Left colon (tissue), 2 donors: ENCODE data around the gene SLC9C2. TPM values are rescaled to one million over a fixed set of nuclear protein-coding genes. Genes with fewer than 3 reads are reported as not detected.
"Not testable (repeated sequence)": the region's sequence is repeated elsewhere in the genome, so short reads cannot be mapped to it uniquely, and the experiment has no call there.

Experiments used
- ATAC-seq: fragments of 200-7000 bp; cut with Tn5 transposase; one replicate; pipeline ENCODE4 v1.9.1; 2020; ENCODE audit warnings: mild to moderate bottlenecking, moderate library complexity
- DNase-seq, 2 donors: peaks; one replicate each; pipeline ENCODE4 v3.0.0-alpha.2; 2020
- intact Hi-C, 2 donors: fragments of 100-400 bp; cut with DNase I in 1 of 2; cut with micrococcal nuclease in 1 of 2; formaldehyde crosslinking; loops; one replicate each; pipeline versions ENCODE4 v1.11.2 to v1.14.0; 2022; cut with DNase I, micrococcal nuclease
- total RNA-seq, 2 donors: library from RNA; stranded (reverse); fragmentation: NEBNext Ultra II Directional; extraction: Animal tissue kit (Norgen Biotek cat#: 25700); gene quantifications; one replicate each; pipeline ENCODE4 v1.2.1, GENCODE V29; 2021
- donor health status: DM: no; HTN: no; CAD: no.
- donor health status: DM: yes; HTN: yes; CAD: no.

The SLC9C2 gene
- total RNA-seq, 2 donors from 2014 or later = 0.17 TPM; not detected in 1

DNA sequence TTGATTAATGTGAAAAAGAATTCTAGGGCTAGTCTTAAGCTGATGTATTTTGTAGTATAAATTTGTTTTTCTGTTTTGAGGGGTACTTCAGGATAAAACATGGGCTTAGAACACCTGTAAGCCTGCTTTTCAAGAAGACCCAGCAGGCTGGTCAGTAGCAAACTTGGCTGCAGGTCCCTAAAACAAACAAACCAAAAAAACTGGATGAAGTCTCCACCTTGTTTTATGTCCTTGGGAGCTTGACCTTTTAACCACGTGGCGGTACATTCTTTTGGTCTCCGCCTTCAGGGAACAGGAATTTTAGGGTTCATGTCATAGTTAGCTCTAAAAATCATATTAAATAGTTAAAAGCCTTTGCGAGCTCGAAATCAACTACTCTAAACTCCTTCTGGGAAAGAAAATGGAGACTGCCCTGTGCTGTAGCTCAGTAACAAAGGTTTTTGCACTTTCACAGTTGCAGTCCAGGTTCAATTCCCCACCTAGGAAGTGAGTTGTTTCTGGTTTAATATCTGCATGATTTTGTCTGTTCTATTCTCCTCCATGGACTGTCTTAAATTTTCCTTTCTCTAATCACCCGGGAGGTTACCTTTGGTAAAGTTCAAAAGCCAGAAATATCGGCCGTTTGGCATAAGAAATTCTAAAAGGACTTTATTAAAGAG is 107.1 kb downstream of the SLC9C2 start:
- intact Hi-C loops = no loop called here

DNA sequence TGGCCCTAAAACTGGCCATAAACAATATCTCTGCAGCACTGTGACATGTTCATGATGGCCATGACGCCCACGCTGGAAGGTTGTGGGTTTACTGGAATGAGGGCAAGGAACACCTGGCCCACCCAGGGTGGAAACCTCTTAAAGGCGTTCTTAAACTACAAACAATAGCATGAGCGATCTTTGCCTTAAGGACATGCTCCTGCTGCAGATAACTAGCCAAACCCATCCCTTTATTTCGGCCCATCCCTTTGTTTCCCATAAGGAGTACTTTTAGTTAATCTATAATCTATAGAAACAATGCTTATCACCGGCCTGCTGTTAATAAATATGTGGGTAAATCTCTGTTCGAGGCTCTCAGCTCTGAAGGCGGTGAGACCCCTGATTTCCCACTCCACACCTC is 109.7 kb downstream of the SLC9C2 start:
- DNase-seq, ATAC-seq, intact Hi-C loops: not testable (repeated sequence)

More for the DNA sequence above, 107.1 kb downstream of the SLC9C2 start:
- no peak for DNase-seq
- ATAC-seq = no peak

- ATAC-seq (no peak), DNase-seq (no peak)
- intact Hi-C loops = no loop called here
These were observed 111.4 kb downstream of the SLC9C2 start for GRCh38 chr1:173491508-173491907.

DNA sequence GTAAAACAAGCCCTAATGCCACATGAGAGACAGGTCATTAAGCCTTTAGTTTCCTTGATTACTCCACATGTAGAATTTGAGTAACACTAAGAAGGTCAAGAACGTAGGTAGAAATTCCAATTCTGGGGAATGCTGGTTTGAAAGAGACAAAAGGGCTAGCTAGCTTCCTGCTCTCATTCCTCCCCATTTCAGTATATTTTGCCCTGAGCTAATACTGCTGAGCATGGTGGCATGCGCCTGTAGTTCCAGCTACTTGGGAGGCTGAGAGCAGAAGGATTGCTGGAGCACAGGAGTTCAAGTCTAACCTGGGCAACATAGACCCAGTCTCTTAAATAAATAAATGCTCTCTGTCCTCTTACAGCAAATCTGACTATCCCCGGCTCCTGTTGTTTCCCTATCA is 112.9 kb downstream of the SLC9C2 start:
- intact Hi-C loops = no loop called here
- ATAC-seq = peak; percentile 13
- no peak for DNase-seq

- ATAC-seq = no peak
- no peak for DNase-seq
- intact Hi-C loops = no loop called here
These were observed 113.7 kb downstream of the SLC9C2 start for GRCh38 chr1:173489149-173489600.

DNA sequence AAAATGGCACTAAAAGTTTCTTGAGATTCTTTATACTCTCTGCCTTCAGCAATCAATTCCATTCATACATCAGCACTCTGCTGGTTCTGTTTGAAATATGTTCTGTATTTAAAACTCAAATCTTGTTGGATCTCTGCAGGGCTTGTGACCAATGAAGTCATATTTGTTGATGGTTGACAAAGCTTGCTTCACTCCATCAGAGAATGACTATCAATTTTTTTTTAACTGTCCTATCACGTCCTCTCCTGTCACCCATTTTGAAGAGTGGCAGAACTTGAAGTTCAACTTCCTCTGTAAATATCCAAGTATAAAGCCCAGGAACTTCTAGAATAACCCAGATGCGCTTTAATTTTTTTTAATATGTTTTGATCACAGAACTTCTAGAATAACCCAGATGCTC is 114.9 kb downstream of the SLC9C2 start:
- intact Hi-C loops = no loop called here
- no peak for ATAC-seq
- no peak for DNase-seq

DNA sequence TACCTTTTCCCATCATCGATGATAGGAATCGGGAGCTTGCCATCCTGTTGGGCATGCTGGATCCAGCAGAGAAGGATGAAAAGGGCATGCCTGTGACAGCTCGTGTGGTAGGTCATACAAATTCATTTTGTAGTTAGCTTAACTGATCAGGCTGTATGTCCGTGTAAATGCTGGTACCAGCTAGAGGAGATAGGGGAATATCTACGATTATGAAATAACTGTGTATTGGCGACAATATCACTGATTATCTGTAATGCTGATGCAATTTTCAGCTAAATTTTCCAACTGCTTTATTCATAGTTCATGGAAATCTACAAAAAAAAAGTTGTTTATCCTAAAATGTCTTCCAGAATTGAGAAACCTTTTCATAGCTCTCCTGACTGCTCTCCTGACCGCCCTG is 117.5 kb downstream of the SLC9C2 start:
- DNase-seq = no peak
- ATAC-seq = no peak
- intact Hi-C loops = no loop called here

DNA sequence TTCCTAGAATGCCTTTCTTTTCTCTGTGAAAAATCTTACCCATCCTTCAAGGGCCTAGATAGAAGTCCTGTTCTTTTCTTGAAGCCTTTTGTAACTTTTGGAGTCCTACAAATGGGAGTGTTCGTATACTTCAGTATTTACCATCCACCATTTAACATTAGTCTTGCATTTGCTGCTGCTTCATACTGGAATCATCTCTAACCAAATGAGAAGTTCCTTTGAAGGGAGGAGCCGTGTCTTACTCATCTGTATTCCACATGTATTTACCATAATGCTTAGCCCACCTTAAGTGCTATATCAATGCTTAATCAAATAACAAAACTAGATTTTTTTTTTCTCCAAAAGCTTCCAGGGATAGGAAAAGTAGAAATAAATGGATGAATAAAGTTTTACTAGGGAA is 118.6 kb downstream of the SLC9C2 start:
- no peak for DNase-seq
- intact Hi-C loops = no loop called here
- ATAC-seq = no peak

DNA sequence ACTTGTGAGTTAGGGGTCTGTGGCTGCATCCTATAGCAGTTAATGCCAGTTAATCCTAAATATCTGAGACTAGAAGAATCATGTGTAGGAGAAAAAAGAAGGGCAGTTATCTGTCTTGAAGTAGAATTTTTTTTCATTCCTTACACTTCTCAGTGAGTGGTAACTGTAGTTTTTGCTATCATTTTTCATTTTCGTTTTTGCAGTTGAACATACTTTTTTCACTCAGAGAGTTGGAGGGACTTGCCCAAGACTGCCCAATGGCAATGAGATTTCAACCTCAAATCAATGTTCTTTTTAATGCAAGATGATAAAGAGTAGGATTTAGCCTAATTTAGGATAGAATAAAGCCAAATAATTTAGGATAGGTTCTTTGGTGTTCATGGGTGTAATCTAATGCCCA is 120.2 kb downstream of the SLC9C2 start:
- DNase-seq (no peak), ATAC-seq (no peak)
- intact Hi-C loops = no loop called here

GRCh38 chr1:173481195-173481772 is 121.6 kb downstream of the SLC9C2 start:
- intact Hi-C loops = no loop called here
- DNase-seq (no peak), ATAC-seq (no peak)

DNA sequence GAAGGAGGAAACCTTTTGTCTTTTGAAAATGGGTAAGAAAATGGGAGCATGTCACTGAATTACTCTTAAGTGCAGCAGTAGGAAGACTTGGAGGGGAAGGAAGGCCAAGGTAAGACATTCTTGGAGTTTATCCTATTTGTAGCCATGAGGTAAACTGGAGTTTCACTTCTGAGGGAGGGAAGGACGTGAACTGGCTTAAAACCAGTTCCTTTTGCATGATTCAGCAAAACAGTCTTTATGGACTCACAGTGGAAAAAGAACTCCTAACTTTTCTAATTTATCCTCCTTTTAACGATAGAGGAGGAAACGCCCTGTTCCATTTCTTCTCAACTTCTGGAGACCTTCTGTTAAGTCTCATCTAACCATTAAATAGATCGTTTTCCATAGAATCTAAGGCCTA is 123.2 kb downstream of the SLC9C2 start:
- ATAC-seq (no peak), DNase-seq (no peak)
- intact Hi-C loops = loop anchor here in 1 of 2 donors (5.0 kb wide), 1 partner anchor 47 kb away; no protein-coding TSS in a partner anchor

DNA sequence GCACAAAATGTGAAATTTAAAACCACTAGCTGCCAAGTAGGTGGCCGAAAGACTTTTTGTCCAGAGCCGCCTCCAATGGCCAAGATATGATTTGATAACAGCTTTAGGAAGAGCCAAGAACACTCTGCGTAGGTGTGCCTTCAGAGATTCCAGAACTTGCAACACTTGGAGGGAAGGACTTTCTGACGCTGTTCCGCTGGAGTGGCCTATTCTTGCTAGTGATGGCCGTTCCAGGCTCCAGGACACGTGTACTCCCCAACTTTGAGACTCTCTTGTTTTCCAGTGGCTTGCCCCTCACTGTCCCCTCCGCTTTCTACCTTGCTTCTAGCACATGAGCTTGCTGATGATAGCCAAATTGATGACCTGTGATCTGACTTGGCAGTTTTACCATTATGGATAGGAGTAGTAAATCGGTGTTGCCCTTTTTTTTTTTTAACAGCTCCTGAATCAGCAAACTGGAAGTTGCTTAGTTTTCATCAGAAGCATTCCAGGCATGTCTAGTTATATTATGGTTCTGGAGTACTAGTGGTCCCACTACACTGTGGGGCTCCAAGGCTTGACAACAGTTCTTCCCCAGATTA is 124.7 kb downstream of the SLC9C2 start:
- DNase-seq = peak; percentile 38 to 51
- ATAC-seq = peak; percentile 28
- intact Hi-C loops = loop anchor here in 1 of 2 donors (5.0 kb wide), 1 partner anchor 46 kb away; no protein-coding TSS in a partner anchor

DNA sequence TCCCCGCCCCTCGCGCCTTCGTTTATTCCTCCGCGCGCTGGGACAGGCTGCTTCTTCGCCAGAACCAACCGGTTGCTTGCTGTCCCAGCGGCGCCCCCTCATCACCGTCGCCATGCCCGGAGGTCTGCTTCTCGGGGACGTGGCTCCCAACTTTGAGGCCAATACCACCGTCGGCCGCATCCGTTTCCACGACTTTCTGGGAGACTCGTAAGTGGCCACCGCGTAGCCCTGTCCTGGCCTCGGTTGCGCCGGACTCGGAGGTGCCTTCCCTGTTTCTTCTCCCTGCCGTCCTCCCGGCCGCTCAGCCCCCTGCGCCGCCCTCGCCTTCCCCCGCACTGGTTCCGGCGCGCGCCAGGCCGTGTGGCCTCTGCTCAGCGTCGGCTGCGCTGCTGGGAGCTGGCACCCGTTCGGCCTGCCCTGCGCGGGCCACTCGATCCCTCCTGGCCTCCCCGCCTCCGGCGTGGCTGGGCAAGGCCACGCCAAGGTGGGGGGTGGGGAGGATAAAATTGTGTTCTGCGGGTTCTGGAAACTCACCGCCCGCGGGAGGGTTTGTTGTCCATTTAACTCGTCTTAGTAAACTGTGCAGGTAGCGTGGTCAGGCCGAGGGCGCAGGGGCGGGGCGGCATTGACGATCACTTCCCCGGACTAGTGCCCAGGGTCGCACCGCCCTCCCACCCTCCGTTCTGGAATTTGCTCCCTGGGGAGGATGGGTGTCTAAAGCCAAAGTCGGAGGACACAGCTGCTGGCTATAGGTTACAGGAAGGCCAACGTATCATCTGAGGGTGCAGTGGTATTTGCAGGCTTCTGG is 125.4 kb downstream of the SLC9C2 start, which contains the start of gene PRDX6:
Gene PRDX6, plus strand, starts transcription at position 50 of the 808 bp plus-strand sequence. Its CDS starts 63 bp downstream, at position 113.
- DNase-seq = peak; percentile 88 to 89
- ATAC-seq = peak; percentile 41
- intact Hi-C loops = loop anchor here in 1 of 2 donors (5.0 kb wide), 1 partner anchor 45 kb away; no protein-coding TSS in a partner anchor

DNA sequence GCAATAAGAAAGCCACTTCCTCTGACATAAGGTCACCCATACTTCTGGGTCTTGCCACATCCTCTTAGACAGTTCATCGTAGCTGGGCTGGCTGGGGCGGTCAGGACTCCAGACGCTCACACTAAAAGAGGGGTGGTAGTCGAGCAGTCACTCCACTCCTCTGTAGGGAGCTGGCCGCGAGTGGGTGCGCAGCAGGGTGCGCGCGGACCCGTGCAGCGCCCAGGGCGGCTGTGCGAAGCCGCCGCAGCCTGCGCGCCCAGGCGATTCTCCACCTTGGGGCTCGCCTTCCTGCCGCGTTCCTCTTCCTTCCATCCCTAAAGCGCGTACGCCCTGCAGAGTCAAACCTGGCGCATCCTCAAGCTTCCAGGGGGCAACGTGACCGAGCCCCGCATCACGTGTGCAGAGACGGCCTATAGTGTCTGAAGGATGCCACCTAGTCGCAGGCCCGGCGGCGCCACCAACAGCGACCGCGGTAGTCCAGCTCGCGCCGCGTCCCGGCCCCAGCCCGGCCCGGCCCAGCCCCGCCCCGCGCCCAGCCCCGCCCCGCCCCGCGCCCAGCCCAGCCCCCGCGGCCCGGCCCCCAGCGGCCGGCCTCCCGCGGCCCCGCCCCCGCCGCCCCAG is 126.1 kb downstream of the SLC9C2 start:
- ATAC-seq = peak; percentile 79
- intact Hi-C loops = loop anchor here in 1 of 2 donors (5.0 kb wide), 1 partner anchor 44 kb away; no protein-coding TSS in a partner anchor
- peak; percentile 93 to 95 for DNase-seq

DNA sequence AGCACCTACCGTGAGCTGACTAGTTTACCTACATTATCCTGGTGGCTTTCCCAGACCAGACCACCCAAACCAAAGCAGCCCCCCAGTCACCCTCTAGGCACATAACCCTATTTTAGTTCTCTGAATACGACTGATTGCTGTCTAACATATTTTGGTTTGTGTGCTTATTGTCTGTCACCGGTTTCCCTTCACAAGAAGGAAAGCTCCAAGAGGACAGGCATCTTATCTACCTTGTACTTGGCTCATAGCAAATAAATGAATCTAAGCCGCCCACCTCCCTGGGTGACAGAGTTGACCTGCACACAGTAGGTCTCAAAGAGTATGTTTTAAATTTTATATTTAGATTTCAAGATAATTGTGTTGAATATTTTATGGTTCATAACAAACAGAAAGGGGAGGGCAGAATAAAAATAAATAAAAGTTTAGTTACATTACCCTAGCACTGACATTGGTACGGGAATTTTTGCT is 126.6 kb downstream of the SLC9C2 start:
- intact Hi-C loops = loop anchor here in 1 of 2 donors (5.0 kb wide), 1 partner anchor 44 kb away; no protein-coding TSS in a partner anchor
- ATAC-seq (no peak), DNase-seq (no peak)

- DNase-seq (peak in 1 of 2 donors; percentile 15), ATAC-seq (peak; percentile 18)
- intact Hi-C loops = loop anchor here in 1 of 2 donors (5.0 kb wide), 1 partner anchor 43 kb away; no protein-coding TSS in a partner anchor
These were observed 127.2 kb downstream of the SLC9C2 start for GRCh38 chr1:173475564-173476196.

DNA sequence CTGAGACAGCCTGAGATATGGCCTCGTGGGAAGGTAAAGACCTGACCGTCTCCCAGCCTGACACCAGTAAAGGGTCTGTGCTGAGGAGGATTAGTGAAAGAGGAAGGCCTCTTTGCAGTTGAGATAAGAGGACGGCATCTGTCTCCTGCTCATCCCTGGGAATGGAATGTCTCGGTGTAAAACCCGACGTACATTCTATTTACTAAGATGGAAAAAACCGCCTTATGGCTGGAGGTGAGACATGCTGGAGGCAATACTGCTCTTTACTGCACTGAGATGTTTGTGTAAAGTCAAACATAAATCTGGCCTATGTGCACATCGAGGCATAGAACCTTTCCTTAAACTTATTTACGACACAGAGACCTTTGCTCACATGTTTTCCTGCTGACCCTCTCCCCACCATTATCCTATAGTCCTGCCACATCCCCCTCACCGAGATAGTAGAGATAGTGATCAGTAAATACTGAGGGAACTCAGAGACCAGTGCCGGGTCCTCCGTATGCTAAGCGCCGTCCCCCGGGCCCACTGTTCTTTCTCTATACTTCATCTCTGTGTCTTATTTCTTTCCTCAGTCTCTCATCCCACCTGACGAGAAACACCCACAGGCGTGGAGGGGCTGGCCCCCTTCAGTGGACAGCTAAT is 128.0 kb downstream of the SLC9C2 start:
- peak; percentile 32 to 48 for DNase-seq
- ATAC-seq = not testable (repeated sequence)
- intact Hi-C loops = loop anchor here in 1 of 2 donors (5.0 kb wide), 1 partner anchor 43 kb away; no protein-coding TSS in a partner anchor
